Inflammatory macrophage treated with lipopolysaccharide for 4 hours (primary cell): ENCODE measurements around the gene DNAH12.
"Not testable (repeated sequence)": the region's sequence is repeated elsewhere in the genome, so short reads cannot be mapped to it uniquely, and the experiment has no call there.

Experiments
- DNase-seq: peaks from one replicate; pipeline ENCODE4 v3.0.0-alpha.2; 2020

Gene DNAH12

GRCh38 chr3:57409471-57409870 lies 134.7 kb downstream of the DNAH12 start:
- no peak for DNase-seq

- no peak for DNase-seq
Measured at GRCh38 chr3:57402675-57403074, 141.5 kb downstream of the DNAH12 start.

- DNase-seq = peak; percentile 42
Measured at GRCh38 chr3:57397175-57398026, 146.7 kb downstream of the DNAH12 start.

- peak; percentile 14 for DNase-seq
Measured at GRCh38 chr3:57393977-57394376, 150.2 kb downstream of the DNAH12 start.

- DNase-seq = no peak
Measured at GRCh38 chr3:57391767-57392166, 152.4 kb downstream of the DNAH12 start.

- peak; percentile 43 for DNase-seq
Measured at GRCh38 chr3:57389271-57389670, 154.9 kb downstream of the DNAH12 start.

- no peak for DNase-seq
Measured at GRCh38 chr3:57386307-57386706, 157.8 kb downstream of the DNAH12 start.

GRCh38 chr3:57385498-57385897 lies 158.6 kb downstream of the DNAH12 start:
- no peak for DNase-seq

GRCh38 chr3:57383838-57384237 lies 160.3 kb downstream of the DNAH12 start:
- DNase-seq = no peak

GRCh38 chr3:57383406-57383805 lies 160.7 kb downstream of the DNAH12 start:
- no peak for DNase-seq

GRCh38 chr3:57382933-57383332 lies 161.2 kb downstream of the DNAH12 start:
- no peak for DNase-seq

GRCh38 chr3:57370341-57370740 lies 173.8 kb downstream of the DNAH12 start:
- no peak for DNase-seq

GRCh38 chr3:57365089-57365488 lies 179.1 kb downstream of the DNAH12 start:
- not testable (repeated sequence) for DNase-seq

- DNase-seq = not testable (repeated sequence)
Measured at GRCh38 chr3:57356275-57356674, 187.9 kb downstream of the DNAH12 start.

GRCh38 chr3:57354768-57355167 lies 189.4 kb downstream of the DNAH12 start:
- no peak for DNase-seq

- no peak for DNase-seq
Measured at GRCh38 chr3:57350271-57350670, 193.9 kb downstream of the DNAH12 start.

GRCh38 chr3:57339071-57339642 lies 205.0 kb downstream of the DNAH12 start:
- DNase-seq = not testable (repeated sequence)

GRCh38 chr3:57338272-57339070 lies 205.7 kb downstream of the DNAH12 start:
- DNase-seq = not testable (repeated sequence)

- DNase-seq = no peak
Measured at GRCh38 chr3:57335283-57335938, 208.7 kb downstream of the DNAH12 start.

GRCh38 chr3:57331078-57331610 lies 213.0 kb downstream of the DNAH12 start:
- DNase-seq = no peak

GRCh38 chr3:57326498-57326897 lies 217.6 kb downstream of the DNAH12 start:
- not testable (repeated sequence) for DNase-seq

- DNase-seq = no peak
Measured at GRCh38 chr3:57314204-57314603, 229.9 kb downstream of the DNAH12 start.
